GM12864 (cell line): ENCODE data around the gene WDR3.

Experiments used
- DNase-seq: peaks from one replicate; pipeline ENCODE4 v3.0.0-alpha.2; 2011; ENCODE audit warnings: low read depth
- H3K4me3 ChIP-seq: 2 replicates; pipeline ENCODE4 v1.5.1; 2011; ENCODE audit warnings: mild to moderate bottlenecking, low read depth, low read length, control low read depth
- CTCF ChIP-seq: IDR thresholded peaks from 2 replicates; pipeline ENCODE4 v1.5.1; 2011; ENCODE audit warnings: low read depth, mild to moderate bottlenecking, moderate library complexity, low read length, control low read depth, inconsistent platforms; ENCODE audit errors: missing control alignments

Gene WDR3

GRCh38 chr1:118007391-118007790 is 77.9 kb downstream of the WDR3 start:
- no peak for TF ChIP-seq CTCF
- H3K4me3 ChIP-seq = no peak overlapping the region
- no peak for DNase-seq

- no peak overlapping the region for H3K4me3 ChIP-seq
- DNase-seq = no peak
- TF ChIP-seq CTCF = no peak
Observed at GRCh38 chr1:118008011-118008410, 78.5 kb downstream of the WDR3 start.

GRCh38 chr1:118012515-118013124 is 83.1 kb downstream of the WDR3 start:
- no peak for TF ChIP-seq CTCF
- DNase-seq = no peak
- H3K4me3 ChIP-seq = no peak overlapping the region

- H3K4me3 ChIP-seq = no peak overlapping the region
- TF ChIP-seq CTCF = no peak
- no peak for DNase-seq
Observed at GRCh38 chr1:118013336-118013735, 83.8 kb downstream of the WDR3 start.

GRCh38 chr1:118013938-118014337 is 84.4 kb downstream of the WDR3 start:
- TF ChIP-seq CTCF = no peak
- no peak overlapping the region for H3K4me3 ChIP-seq
- no peak for DNase-seq
